AG20443 (cell line): Measurements from ENCODE around the gene PTPN5.
"Not testable (repeated sequence)": the region's sequence is repeated elsewhere in the genome, so short reads cannot be mapped to it uniquely, and the experiment has no call there.

Experiments used
- DNase-seq: peaks from one replicate; pipeline ENCODE4 v3.0.0; 2012; ENCODE audit warnings: low spot score, mixed read lengths

PTPN5 gene

DNA sequence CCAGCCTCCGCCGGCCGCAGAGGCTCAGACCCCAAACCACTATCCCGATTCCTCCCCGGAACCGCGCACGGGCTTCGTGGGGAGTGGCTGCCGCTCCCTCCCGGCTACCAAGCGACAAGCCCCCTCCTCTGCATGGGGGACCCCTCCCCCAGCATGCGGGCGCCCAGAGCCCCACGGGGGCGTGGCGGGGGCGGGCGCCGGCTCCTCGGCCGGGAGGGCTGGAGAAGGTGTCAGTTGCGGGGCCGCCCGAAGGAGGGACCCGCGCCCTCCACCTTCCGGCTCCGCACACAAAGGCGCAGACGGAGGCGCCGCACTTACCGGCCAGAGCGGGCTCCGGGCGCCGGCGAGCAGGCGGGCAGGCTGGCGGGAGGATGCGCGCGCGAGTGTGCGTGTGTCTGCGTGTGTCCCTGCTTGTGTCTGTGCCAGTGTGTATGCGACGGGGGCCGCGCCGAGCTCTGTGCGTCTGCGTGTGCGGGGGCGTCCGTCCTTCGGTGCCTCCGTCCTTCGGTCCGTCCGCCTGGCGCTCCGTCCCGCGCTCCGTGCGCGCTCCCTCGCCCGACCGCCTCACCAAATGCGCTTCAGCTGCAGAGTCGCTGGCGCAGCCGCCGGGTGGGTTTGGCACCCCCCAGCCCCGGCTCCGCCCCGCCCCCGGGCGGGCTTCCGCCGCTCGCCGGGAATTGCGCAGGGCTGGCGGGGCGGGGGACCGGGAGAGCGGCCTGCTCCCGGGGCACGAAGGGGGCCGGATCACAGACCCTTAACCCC lies at the start of gene PTPN5:
Gene PTPN5, minus strand, starts transcription at position 592 of the 762 bp plus-strand sequence. CDS start 19,840 bp downstream, outside the sequence.
- no peak for DNase-seq

- DNase-seq, result no peak
Observed at GRCh38 chr11:18836417-18836816, 44.8 kb upstream of the PTPN5 start.

DNA sequence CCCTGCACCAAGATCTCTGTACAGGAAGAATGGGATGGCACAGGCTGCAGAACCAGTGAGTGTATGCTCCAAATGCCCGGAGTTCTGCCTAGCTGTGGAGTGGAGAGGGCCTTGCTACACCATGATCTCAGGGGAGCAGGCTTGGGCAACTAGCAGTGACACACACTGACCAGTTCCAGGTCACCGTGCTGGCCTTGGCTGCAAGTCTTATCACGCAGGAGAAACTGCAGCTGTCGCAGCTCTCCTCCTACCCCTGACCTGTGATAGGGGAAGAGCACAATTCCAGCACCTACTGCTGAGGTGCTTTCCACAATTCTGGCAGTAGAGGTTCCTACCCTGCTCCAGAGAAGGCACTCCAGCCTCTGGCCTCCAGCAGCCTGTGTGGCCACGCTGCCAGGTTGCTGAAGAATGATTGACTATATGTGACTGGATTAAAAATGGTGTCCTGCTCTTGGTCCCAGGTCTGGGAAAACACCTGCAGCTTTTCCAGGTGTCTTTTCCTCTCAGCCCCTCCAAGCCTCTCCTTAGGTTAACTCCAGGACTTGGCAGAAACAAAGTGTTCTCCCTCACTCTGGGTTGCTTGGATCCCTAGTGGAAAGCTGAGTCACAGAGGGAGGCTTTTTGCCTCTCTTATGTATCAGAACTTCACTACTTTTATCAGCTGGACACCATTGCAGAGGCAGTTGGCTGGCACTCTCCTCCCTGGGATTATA lies 43.3 kb upstream of the PTPN5 start:
- no peak for DNase-seq

DNA sequence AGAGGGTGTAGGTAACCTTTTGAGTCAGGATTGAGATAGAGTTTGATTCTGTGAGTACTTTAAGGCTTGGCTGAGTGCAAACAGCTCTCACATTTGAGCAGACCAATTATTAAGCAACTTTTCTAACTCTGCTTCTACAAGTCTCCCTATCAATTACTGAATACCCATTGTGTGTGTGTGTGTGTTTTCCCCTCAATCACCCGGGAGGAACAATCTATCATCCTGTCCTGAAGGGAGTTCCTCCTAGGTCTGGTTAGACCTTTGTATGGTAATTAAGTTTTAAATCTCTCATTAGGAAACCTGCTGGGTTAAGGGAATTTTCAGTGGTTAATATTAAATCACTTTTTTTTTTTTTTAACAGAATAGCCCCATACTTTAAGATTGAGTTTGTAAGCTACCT lies 28.6 kb upstream of the PTPN5 start:
- DNase-seq, result not testable (repeated sequence)

DNA sequence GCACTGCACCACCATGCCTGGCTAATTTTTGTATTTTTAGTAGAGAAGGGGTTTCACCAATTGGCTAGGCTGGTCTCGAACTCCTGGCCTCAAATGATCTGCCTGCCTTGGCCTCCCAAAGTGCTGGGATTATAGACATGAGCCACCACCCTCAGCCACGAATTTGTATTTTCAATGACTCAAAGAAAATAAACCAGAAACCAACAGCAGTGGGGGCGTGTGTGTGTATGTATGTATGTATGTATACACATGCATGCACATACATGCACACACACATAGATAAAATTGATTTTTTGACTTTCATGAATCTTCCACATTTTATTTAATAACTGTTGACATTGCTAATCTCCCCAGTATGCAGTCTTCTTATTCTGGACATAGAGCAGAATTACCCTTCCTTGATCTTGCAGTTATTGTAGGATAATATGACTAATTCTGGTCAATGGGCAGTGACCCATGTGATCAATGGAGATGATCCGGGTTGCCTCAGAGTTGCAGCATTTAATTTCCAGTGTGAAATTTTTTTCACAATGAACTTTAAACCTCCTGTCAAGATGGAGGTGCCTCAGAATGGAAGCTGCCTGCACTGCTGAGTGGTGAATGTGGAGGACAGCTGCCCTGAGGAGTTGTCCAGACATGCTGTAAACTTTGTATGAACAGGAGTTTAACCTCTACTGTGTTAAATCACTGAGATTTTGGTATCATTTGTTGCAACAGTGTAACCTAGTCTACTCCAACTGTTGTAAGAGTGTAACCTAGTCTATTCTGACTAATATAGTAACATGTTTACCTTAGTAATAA lies 12.8 kb upstream of the PTPN5 start:
- no peak for DNase-seq

- peak; percentile 79 for DNase-seq
Observed at GRCh38 chr11:18802381-18803257, 11.0 kb upstream of the PTPN5 start.

- DNase-seq, result no peak
Observed at GRCh38 chr11:18798799-18799469, 7.3 kb upstream of the PTPN5 start.

GRCh38 chr11:18794956-18795355 lies 3.4 kb upstream of the PTPN5 start:
- DNase-seq, result no peak

DNA sequence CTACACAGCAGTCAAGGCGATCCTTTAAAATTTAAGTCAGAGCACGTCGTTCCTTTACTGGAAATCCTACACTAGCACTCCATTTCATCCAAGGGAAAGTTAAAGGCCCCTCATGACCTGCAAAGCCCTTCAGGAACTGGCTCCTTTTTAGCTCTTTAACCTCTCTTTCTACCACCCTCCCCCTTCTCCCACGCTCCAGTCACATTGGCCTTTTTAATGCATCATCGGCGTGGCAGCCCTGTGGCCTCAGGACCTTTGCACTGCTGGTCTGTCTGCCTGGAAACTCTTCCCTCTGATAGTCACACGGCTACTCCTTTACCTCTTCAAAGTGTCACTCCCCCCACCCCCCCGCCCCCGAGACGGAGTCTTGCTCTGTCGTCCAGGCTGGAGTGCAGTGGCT lies 1.2 kb upstream of the PTPN5 start:
- no peak for DNase-seq

DNA sequence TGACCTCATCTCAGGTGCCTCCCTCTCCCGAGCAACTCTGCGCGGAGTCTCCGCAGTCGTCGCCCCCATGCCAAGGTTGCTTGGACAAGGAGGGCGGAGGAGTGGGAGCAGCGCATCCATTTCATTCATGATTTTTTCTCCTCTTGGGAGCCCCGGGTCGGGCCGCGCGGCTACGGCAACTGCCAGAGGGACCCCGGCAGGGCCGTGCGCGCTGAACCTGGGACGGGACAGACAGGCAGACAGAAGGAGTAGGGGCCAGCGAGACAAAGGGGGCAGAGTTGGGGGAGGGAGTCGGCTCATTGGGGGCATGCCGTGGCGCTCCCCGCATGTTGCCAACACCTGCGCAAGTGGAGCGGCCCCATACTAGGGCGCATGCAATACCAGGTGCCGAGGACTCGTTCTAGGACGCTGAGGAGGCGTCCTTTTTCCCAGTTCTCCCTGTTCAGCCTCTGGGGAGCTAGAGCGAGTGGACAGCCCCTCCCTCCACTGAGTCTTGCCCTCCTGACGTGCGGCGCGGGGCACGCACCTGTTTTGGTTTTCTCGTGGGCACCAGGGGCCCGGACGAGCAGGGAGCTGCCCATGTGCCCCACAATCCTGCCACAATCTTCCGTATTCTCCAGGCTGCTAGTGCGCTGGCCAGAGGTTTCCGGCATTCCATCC lies 501 bp upstream of the PTPN5 start:
- DNase-seq, result no peak

GRCh38 chr11:18790883-18791206 lies 753 bp downstream of the PTPN5 start:
- no peak for DNase-seq

DNA sequence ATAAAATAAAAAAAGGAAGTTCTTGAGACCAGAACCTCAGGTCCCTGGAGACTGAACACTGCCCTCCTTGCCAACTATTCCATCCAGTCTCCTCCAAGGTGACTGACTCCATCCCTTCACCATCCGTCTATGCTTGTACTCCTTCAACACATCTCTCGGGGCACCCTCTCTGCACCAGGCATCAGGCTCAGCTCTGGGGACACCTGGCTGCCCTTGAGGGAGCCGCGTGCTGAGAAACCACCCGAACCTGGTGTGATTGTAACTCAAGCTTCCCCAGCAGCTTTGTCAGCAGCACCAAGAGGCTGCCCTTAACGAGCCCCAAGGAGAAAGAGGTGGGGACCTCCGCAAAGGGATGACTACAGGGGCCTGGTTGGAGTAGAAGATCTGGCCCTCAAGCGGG lies 1.7 kb downstream of the PTPN5 start:
- DNase-seq, result no peak

GRCh38 chr11:18785411-18785810 lies 6.2 kb downstream of the PTPN5 start:
- DNase-seq, result peak; percentile 38

DNA sequence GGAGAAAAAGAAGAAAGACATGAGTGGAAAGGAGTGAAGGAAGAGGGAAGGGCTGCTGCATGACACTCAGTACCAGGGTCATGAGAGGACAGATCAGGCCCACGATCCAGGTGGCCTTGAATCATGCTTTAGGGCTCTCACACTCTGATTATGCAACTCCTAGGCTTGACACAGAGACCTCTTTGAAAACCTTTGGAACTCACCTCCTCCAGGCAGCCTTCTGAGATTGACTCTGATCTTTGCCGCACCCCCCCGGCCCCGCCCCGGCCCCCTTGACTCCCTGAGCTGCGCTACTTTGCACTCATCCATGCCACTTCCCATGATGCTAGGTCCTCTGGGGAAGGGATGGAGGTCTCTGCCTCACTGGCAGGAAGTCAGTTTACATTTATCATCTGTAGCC lies 10.7 kb downstream of the PTPN5 start:
- DNase-seq, result no peak

- DNase-seq, result no peak
Observed at GRCh38 chr11:18780329-18780728, 11.3 kb downstream of the PTPN5 start.

DNA sequence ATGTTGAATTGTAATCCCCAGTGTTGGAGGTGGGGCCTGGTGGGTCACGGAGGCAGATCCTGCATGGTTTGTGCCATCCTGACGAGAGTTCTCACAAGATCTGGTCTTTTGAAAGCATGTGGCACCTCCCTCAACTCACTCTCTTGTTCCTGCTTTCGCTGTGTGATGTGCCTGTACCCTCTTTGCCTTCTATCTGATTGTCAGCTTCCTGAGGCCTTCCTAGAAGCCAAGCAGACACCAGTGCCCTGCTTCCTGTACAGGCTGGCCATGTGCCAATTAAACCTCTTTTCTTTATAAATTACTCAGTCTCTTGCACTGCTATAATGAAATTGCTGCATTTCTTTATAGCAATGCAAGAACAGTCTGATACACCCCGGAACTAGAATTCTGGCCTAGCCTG lies 13.1 kb downstream of the PTPN5 start:
- no peak for DNase-seq

DNA sequence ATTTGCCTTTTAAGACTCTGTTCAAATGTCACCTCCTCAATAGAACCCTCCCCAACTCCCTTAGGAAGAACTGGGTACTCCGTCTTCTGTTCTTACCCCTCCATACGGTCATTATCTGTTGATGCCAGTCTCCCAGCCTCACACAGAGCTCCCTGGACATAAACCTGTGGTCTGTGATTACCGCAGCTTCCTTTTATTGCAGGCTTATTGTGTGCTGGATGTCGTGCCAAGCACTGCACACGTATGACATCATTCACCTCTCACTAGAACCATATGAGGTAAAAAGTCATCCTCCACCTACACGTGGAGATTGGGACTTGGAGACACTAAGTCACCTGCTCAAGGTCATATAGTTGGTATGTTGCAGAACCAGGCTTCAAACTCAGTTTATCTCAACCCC lies 15.3 kb downstream of the PTPN5 start:
- DNase-seq, result no peak

- DNase-seq, result peak; percentile 53
Observed at GRCh38 chr11:18775492-18776292, 15.9 kb downstream of the PTPN5 start.

GRCh38 chr11:18774801-18775200 lies 16.8 kb downstream of the PTPN5 start:
- no peak for DNase-seq

DNA sequence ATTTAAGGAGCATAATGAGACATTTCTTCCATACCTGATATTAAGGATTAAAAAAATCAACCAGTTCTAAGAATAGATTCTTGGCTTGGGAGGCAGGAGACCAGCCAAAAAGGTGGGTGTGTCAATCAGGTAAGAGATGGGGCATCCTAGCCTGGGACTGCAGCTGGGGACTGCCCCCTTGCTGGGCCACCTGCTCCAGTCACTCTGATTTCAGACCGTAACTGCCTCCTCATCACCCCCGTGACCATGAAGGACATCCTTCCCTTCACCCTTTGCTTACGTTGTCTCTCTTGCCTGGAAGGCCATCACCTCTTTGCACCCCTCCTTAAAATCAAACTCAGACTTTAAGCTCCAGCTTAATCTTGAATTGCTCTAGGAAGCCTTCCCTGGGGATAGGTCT lies 17.9 kb downstream of the PTPN5 start:
- no peak for DNase-seq
